GM19468 (cell line): ENCODE results near the gene TMEM141.
"Not testable (repeated sequence)": the region's sequence is repeated elsewhere in the genome, so short reads cannot be mapped to it uniquely, and the experiment has no call there.

Experiments
- ATAC-seq: cut with Tn5 transposase; IDR thresholded peaks from one replicate; pipeline ENCODE4 v1.9.1; 2021; ENCODE audit warnings: mild to moderate bottlenecking, moderate library complexity, moderate number of reproducible peaks; ENCODE audit not compliant: unreplicated experiment; ENCODE audit errors: extremely low read depth

The TMEM141 gene

DNA sequence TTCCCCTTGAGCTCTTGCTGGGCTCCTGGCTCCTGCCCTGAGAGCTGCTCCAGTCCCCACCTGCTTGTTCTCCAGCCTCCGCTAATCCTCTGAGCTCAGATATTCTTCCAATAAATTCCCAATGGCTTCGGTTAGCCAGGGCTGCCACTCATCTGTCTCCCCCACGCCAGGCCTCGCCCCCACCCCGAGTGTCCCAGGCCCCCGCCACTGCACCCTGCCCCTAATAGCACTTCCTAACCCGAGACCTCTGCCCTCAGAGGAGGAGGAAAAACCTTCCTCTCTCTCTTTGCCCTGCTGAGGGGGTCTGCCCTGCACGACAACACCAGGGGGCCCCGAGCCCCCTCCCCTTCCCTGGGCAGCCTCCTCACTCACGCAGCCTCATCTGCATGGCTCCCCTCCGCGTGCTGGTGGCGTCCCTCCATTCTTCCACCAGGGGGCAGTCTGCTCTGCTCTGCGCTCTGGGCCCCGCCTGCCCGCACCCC is 21.4 kb upstream of the TMEM141 start:
- ATAC-seq, result no peak

DNA sequence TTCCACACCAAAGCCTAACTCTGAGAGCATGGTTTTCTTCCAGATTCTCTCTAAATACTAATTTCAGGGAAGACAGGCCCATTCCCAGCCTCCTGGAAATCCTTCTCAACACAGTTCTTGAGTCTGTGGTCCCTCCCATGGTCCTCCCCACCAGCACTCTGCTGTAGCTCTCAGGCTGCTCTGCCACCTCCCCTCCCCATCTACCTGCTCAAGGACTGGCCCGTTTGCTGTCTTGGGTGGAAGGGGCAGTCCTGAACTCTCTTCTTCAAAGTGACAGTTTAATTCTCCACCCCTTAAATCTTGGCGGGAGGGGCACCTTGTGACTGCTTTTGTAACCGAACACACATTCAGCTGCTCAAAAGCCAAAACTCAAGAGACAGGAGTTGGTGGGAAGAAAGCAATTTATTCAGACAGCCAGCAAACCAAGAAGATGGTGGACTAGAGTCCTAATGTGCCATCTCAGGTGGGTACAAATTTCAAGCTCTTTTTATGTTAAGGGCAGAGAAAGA is 19.2 kb upstream of the TMEM141 start:
- no peak for ATAC-seq

DNA sequence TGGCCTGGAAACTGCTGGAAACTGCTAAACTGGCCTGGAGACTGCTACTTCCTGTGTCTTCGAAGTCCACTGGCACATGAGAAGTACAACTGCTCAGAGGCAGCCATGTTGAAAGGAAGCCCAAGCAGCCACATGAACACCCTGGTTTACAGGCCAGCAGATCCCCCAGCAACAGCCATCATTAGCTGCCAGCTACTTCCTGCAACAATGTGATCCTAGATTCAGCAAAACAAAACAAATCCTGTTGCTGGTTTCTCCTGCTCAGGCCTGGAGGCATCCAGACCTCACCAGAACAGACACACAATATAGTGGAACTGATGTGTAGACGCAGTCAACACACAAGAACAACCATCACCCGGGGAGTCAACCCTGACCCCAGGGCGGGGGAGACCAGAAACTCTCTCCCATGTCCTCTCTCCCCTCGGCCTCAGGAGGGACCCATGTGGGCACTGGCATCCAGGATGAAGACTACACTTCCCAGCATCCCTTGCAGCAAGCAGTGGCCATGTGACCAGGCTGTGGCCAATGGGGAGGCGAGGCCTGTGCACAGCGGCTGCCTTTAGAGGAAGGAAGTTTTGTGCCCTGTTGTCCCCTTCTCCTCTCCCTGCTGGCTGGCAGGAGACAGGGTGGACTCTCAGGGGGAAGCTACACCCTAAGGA is 17.6 kb upstream of the TMEM141 start:
- no peak for ATAC-seq

DNA sequence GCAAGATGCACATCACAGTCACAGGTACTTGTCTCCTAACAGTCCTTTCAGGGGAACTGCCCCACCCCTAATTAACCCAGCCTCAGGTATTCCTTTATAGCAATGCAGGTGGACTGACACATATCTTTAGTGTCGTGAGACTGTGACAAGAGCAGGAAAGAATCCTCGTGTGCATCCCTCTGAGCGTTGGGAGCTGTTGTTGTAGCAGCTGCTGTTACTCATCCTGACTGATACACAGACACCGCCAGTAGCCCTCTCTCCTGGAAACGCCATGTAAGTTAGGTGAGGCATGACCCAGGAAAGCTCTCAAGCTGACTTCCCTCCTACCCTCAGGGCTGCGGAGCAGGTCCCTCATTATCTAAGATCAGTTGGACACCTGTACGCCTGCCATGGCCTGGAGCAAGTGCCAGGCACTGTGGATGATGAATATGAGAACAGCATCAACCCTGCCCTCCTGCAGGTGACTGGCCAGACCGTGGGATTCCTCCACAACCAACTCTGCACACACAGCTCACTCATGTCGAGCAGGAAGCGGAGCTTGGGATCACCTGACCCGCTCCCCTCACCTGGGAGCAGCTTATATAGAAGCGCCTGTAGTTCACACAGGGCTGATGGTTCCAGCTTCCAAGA is 16.6 kb upstream of the TMEM141 start:
- no peak for ATAC-seq

DNA sequence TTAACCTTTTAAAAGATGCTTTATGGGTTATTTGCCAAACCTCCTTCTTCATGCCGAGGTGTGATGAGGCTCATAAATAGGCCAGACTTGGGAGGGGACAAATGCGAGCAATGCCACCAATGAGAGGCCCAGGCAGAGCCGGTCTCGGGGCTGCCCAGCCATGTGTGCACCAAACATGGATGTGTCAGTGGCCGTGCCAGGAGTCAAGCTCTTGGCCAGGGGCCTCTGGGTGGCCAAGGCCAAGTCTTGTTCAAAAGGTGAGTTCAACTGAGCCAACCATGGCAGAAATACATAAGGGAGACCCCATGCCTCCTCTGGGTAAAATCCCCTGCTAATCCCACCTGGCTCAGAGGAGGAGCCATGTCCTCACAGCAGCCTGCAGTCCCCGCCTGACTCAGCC is 16.0 kb upstream of the TMEM141 start:
- no peak for ATAC-seq

DNA sequence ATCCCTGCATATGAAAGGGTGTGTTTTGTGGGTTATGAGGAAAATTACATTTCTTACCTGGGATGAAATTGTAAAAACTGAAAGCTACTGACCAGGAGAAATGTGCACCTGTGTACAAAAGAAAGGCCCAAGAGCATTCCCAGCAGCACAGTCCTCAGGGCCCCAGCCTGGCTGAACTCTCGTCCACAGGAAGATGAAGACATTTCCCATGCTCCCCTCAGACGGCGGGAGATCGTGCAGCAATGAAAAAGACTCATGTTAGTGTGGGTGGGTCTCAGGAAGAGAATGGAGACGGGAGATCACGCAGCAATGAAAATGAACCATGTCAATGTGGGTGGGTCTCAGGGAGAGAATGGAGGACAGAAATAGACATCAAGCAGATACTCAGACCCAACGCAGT is 14.2 kb upstream of the TMEM141 start:
- ATAC-seq, result no peak

DNA sequence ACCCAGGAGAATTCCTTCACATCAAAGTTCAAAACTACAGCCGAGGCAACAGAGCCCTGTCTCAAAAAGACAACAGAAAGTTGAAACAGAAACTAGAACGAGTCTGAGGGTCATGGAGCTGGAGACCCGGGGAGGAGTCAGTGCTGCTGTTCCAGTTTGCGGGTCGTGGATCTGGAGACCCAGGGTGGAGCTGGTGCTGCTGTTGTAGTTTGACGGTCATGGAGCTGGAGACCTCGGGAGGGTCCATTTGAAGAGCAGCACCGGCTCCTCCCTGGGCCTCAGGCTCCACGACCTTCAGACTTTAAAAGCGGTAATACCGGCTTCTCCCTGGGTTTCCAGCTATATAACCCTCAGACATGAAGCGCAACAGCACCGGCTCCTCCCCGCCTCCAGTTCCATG is 13.8 kb upstream of the TMEM141 start:
- ATAC-seq, result no peak

DNA sequence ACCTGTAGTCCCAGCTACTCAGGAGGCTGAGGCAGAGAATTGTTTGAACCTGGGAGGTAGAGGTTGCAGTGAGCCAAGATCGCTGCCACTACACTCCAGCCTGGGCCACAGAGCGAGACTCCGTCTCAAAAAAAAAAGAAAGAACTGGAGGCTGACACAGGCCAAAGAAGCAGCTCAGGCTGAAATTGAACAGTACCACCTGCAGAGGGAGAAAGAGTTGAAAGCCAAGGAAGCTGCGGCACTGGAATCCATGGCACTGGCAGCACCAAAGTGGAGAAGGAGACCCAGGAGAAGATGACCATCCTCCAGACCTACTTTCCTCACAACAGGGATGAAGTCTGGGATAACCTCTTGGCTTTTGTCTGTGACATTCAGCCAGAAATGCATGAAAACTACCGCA is 11.3 kb upstream of the TMEM141 start:
- ATAC-seq, result no peak

DNA sequence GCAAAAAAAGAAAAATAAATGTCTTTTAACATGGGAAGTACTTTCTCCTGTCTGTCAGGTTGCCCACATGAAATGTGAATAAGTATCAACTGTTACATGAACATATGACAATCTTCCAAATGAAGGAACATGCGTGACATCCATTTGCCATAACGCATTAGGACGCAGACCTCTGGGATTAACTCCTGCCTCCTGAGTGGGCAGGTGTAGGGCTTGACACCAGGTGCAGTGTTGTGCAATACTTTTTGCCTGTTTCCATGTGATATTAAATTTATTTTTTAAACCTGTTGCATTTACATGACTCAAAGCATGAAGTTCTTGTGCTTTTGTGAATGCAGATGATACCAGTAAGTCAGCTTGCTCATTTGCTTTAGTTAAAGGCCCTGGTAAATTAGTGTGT is 8.7 kb upstream of the TMEM141 start:
- ATAC-seq, result no peak

DNA sequence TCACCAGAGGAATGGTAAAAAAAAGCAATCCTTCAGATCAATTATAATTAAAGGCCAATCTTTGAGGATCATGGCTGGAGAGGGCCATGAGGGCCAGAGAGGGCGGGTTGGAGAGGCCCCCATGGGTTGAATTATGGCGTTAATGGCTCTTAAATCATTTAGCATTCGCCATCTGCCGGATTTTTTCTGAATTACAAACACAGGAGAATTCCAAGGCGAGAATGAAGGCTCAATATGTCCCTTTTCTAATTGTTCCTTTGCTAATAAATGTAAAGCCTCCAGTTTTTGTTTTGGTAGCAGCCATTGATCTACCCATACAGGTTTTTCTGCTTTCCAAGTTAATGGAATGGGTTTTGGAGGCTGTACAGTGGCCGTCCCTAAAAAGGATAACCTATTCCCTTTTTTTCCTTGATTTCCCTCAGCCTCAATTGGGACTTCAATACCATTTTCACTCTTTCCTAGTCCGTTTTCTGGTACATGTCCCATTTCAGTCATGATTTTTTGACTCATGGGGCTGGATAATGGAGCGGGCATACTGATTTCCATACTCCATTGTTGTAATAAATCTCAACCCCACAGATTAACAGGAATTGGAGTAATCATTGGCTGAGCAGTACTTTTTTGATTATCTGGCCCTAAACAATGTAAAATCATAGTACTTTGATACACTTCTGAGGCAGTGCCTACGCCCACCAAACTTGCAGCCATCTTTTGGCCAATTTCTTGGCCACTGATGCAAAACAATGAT is 6.7 kb upstream of the TMEM141 start:
- ATAC-seq, result no peak

DNA sequence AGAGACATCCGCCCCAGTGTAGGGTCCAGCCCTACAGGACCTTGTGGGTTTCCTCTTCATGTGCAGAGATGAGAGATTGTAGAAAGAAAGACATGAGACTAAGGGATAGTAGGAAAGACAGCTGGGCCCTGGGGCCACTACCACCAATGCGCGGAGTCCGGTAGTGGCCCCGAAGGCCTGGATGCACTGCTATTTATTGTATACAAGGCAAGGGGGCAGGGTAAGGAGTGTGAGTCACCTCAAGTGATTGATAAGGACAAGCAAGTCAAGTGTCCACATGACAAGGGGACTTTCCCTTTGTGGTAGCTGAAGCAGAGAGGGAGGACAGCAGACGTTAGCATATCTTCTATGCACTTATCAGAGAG is 6.2 kb upstream of the TMEM141 start:
- no peak for ATAC-seq

DNA sequence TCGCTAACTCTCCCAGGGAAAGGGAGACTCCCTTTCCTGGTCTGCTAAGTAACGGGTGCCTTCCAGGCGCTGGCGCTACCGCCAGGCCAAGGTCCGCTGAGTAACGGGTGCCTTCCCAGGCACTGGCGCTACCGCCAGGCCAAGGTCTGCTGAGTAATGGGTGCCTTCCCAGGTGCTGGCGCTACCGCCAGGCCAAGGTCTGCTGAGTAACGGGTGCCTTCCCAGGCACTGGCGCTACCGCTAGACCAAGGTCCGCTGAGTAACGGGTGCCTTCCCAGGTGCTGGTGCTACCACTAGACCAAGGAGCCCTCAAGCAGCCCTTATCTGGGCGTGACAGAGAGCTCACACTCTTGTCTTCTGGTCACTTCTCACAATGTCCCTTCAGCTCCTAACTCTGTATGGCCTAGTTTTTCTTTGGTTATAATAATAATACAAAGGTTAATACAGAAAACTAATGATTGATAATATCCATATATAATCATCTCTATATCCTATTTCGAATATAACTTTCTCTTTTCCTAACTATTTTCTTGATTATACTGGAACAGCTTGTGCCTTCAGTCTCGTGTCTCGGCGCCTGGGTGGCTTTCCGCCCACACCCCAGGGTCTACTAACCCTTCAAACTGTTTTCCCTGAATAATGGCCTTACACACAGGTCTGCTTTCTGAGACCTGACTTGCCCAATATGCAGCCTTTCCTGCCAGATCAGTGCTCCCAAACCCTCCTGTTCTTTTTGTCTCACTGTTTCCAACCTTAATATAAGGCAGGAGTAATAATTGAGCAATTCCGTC is 5.4 kb upstream of the TMEM141 start:
- not testable (repeated sequence) for ATAC-seq

DNA sequence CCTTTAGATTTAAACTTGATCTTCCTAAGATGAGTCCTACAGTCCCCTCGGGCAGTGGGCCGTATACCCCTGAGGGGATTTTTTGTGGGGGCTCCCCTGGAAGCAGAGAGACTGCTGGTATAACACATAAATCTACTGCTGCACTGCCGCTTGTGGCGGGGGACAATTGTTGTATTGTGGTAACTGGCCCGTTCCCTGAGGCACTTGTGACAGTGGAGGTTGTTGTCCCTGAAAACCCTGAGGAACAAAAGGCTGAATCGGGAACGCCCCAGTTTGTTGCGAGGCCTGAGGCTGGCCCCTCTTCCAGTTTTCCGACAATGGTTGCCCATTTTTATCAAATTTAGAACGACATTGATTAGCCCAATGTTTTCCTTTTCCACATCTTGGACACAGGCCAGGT is 4.7 kb upstream of the TMEM141 start:
- no peak for ATAC-seq

DNA sequence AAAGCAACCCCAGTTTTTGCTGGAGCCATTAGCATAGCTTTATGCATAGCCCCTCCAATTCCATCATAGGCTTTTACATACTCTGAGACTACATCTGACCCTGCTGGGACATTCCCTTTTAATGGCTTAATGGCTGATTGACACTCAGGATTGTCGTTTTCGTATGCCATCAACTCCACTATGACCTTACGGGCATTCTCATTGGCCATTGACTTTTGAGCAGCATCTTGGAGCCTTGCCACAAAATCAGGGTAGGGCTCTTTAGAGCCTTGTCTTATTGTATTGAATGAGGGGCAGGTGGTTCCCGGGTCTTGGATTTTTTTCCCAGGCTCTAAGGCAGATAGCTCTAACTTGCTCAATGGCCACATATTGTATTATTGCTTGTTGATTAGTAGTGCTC is 4.2 kb upstream of the TMEM141 start:
- ATAC-seq, result not testable (repeated sequence)

DNA sequence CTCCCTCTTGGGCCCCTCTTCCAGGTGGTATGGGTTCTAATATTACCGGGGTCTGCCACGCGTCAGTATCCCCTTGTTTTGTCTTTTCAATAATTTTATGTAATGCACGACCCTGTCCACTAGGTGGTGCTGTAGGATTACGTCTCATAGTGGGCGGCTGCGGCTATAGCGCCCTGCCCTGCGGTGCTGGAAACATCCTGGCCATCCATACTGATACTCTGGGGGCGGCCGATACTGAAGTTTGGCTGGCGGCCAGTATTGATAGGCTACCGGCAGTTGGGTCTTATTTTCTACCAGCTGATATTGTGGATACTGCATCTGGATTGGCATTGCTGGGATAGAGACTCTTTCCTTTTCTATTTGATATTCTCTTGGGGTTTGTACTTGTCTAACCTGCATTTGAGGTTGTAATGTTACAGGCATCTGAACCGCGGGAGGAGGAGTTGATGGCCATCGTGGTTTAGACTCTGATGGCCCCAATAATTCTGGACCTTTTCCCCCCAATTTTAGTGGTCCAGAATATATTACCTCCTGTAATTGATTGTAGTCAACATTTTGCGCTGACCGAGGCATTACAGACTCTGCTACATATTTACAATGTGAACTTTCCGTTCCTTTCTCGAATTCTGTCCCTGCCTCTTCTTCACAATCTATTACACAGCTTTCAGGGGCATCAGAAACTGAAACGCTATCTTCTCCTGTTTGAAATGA is 3.3 kb upstream of the TMEM141 start:
- ATAC-seq, result no peak

DNA sequence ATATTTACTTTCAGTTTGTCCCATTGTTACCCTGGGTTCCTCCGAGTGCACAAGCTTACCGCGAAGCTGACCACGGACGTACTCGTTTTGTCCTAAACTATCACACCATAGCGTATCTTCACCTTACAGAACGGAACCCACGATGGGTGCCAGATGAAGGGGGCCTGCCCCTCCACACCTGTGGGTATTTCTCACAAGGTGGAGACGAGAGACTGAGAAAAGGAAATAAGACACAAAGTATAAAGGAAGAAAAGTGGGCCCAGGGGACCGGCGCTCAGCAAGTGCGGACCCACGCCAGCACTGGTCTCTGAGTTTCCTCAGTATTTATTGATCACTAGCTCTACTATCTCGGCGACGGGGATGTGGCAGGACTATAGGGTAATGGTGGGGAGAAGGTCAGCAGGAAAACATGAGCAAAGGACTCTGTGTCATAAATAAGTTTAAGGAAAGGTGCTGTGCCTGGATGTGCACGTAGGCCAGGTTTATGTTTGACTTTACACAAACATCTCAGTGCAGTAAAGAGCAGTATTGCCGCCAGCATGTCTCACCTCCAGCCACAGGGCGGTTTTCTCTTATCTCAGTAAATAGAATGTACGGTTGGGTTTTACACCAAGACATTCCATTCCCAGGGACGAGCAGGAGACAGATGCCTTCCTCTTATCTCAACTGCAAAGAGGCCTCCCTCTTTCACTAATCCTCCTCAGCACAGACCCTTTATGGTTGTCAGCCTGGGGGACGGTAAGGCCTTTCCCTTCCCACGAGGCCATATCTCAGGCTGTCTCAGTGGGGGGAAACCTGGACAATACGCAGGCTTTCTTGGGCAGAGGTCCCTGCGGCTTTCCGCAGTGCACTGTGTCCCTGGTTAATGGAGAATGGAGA is 2.3 kb upstream of the TMEM141 start:
- ATAC-seq, result not testable (repeated sequence)

DNA sequence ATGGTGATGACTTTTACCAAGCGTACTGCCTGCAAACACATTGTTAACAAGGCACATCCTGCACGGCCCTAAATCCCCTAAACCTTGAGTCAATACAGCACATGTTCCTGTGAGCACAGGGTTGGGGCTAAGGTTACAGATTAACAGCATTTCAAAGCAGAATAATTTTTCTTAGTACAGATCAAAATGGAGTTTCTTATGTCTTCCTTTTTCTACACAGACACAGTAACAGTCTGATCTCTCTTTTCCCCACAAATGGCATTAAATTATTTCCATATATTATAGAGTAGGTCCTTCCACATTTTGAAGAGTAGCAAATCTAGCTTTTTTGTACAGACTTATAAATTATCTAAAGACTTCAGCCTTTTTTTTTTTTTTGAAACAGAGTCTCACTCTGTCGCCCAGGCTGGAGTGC is 1.6 kb upstream of the TMEM141 start:
- no peak for ATAC-seq

DNA sequence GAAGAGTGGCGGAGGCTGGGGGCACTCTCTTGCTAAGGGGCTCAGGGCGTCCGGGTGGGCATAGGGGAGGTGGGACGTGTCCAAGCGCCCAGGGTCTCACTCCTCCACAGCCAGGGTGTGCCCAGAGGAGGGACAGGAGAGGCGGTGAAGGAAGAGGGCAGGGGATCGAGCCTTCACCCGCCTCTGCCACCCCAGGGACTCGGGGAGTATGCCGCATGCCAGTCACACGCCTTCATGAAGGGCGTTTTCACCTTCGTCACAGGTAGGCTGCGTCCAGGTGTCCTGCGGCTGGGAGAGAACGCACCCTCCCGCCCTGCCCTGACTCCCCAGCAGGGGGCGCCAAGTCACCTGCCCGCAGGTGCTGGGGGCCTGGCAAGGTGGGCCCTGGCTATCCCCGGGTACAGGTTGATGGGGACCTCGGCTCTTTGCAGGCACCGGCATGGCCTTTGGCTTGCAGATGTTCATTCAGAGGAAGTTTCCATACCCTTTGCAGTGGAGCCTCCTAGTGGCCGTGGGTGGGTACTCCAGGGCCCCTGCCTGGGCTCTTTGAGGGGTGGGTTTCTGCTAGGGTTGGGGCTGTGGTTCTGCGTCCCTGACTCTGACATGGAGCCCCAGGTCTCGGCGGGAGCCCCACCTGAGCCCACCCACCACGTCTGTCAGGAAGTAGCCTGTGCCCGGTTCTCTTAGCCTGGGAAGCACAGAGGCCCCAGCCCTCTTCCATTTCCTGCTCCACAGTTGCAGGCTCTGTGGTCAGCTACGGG is 552 bp downstream of the TMEM141 start:
- no peak for ATAC-seq
